PC-3 (cell line): ENCODE data around the gene SH3RF3.

Experiments used
- EZH2 ChIP-seq: fragments of 300-600 bp; sonication (generic); IDR thresholded peaks from one replicate; pipeline ENCODE4 v1.6.1; 2017; ENCODE audit warnings: antibody characterized with exemption, mild to moderate bottlenecking, low read length; ENCODE audit not compliant: unreplicated experiment
- EZH2phosphoT487 ChIP-seq: fragments of 300-600 bp; sonication (generic); IDR thresholded peaks from 2 replicates; pipeline ENCODE4 v1.6.1; 2018; ENCODE audit warnings: mild to moderate bottlenecking, antibody characterized with exemption, low read length, borderline replicate concordance
- TF ChIP-seq, protein P1 (sequence below): fragments of 300-600 bp; sonication (generic); conservative IDR thresholded peaks from 2 replicates; pipeline ENCODE4 v1.5.1; 2017; ENCODE audit warnings: antibody characterized with exemption, low read depth, mild to moderate bottlenecking, low read length

- TF ChIP-seq, protein P1, sequence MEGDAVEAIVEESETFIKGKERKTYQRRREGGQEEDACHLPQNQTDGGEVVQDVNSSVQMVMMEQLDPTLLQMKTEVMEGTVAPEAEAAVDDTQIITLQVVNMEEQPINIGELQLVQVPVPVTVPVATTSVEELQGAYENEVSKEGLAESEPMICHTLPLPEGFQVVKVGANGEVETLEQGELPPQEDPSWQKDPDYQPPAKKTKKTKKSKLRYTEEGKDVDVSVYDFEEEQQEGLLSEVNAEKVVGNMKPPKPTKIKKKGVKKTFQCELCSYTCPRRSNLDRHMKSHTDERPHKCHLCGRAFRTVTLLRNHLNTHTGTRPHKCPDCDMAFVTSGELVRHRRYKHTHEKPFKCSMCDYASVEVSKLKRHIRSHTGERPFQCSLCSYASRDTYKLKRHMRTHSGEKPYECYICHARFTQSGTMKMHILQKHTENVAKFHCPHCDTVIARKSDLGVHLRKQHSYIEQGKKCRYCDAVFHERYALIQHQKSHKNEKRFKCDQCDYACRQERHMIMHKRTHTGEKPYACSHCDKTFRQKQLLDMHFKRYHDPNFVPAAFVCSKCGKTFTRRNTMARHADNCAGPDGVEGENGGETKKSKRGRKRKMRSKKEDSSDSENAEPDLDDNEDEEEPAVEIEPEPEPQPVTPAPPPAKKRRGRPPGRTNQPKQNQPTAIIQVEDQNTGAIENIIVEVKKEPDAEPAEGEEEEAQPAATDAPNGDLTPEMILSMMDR = no peak
- no peak for TF ChIP-seq EZH2
- no peak for TF ChIP-seq EZH2phosphoT487
These were observed 321.7 kb downstream of the SH3RF3 start for GRCh38 chr2:109450574-109451273.
